ENCODE measurements around the gene ZNF331.

The ZNF331 gene

DNA sequence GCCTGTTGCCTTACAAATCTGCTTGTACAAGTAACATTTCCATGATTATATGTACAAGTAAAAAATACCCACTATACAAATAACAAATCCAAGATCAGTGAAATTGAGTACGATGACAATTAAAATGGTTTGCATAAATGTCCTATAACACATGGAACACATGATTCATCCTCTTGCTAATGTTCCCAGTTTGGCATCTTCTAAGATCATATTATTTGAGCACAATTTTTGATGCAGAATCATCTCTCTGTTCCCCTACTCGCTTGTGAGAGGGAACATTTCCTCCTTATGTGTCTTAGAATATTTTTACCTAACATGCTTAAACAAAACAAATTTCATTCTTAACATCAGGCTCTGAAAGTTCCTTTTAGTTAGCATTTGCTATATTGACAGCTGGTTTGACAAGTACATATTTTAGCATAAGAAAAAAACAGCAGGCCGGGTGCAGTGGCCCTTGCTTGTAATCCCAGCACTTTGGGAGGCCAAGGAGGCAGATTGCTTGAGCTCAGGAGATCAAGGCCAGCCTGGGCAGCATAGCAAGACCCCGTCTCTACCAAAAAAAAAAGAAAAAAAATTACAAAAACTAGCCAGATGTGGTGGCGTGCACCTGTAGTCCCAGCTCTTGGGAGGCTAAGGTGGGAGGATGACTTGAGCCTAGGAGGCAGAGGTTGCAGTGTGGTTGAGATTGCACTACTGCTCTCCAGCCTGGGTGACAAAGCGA, 14.2 kb downstream of the ZNF331 start:
- no peak overlapping the region for H3K4me3 ChIP-seq (replicated peaks; ENCODE audit: low read depth, low read length)
- DNase-seq (ENCODE audit: extremely low read depth, low read depth): no peak
- TF ChIP-seq, protein P1, sequence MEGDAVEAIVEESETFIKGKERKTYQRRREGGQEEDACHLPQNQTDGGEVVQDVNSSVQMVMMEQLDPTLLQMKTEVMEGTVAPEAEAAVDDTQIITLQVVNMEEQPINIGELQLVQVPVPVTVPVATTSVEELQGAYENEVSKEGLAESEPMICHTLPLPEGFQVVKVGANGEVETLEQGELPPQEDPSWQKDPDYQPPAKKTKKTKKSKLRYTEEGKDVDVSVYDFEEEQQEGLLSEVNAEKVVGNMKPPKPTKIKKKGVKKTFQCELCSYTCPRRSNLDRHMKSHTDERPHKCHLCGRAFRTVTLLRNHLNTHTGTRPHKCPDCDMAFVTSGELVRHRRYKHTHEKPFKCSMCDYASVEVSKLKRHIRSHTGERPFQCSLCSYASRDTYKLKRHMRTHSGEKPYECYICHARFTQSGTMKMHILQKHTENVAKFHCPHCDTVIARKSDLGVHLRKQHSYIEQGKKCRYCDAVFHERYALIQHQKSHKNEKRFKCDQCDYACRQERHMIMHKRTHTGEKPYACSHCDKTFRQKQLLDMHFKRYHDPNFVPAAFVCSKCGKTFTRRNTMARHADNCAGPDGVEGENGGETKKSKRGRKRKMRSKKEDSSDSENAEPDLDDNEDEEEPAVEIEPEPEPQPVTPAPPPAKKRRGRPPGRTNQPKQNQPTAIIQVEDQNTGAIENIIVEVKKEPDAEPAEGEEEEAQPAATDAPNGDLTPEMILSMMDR (IDR thresholded peaks at IDR 0.05; ENCODE audit: low read depth, low read length, missing control alignments): no peak

DNA sequence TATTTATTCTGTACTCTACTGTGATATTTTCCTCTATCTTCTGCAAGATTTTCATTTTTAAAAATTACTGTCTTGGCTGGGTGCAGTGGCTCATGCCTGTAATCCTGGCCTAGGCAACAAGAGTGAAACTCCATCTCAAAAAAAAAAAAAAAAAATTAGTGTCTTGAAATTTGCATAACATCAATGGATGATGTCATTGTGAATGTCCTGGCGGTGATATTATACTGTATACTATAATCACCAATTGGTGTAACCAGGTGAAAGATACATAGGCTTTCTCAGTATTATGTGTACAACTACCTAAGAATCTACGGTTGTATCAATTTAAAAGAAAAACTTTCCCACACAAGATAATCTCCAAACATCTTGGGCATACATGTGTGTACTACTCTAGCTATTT, 15.2 kb downstream of the ZNF331 start:
- TF ChIP-seq, protein P1 (IDR thresholded peaks at IDR 0.05; ENCODE audit: low read depth, low read length, missing control alignments): no peak
- no peak for DNase-seq (ENCODE audit: extremely low read depth, low read depth)
- no peak overlapping the region for H3K4me3 ChIP-seq (replicated peaks; ENCODE audit: low read depth, low read length)

GRCh38 chr19:53553865-53554791, 16.2 kb downstream of the ZNF331 start:
- TF ChIP-seq, protein P1 (IDR thresholded peaks at IDR 0.05; ENCODE audit: low read depth, low read length, missing control alignments): no peak
- DNase-seq (ENCODE audit: extremely low read depth, low read depth): peak; percentile 26
- peak overlapping the region; percentile 37 for H3K4me3 ChIP-seq (replicated peaks; ENCODE audit: low read depth, low read length)

DNA sequence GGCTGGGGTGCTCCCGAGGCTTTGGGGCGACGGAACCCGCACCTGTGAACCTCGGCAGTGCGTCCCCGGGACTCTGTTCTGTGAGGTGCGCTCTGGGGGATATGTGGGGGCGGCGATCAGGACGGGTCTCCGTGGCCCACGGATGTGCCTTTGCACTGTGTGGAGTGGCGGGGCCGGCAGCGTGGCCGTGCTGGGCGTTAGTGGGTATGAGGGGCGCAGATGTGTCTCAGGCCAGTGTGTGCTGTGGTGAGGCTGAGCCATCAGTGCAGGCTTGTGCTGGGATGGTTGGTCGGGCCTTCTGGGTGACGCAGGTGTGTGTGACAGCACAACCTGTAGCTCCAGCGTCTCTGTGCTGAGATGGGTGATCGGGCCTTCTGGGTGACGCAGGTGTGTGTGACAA, 16.9 kb downstream of the ZNF331 start:
- no peak for DNase-seq (ENCODE audit: extremely low read depth, low read depth)
- peak overlapping the region; percentile 37 for H3K4me3 ChIP-seq (replicated peaks; ENCODE audit: low read depth, low read length)
- TF ChIP-seq, protein P1 (IDR thresholded peaks at IDR 0.05; ENCODE audit: low read depth, low read length, missing control alignments): no peak

DNA sequence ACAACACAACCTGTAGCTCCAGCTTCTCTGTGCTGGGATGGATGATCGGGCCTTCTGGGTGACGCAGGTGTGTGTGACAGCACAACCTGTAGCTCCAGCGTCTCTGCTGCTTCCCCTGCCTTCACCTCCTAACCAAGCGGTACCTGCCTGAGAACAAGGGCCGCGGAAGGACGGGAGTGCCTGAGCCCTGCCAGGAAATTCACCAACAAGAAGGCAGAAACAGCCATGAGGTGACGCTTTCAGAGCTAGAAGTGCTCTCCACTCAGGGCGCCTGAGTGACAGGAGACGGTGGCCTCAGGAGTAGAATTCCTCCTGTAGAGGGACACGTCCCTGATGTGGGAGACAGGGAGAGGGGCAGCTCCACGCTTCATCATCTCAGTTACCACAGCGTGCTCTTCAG, 17.4 kb downstream of the ZNF331 start:
- H3K4me3 ChIP-seq (replicated peaks; ENCODE audit: low read depth, low read length): no peak overlapping the region
- TF ChIP-seq, protein P1 (IDR thresholded peaks at IDR 0.05; ENCODE audit: low read depth, low read length, missing control alignments): no peak
- DNase-seq (ENCODE audit: extremely low read depth, low read depth): no peak

GRCh38 chr19:53571339-53571738, 33.4 kb downstream of the ZNF331 start:
- no peak for DNase-seq (ENCODE audit: extremely low read depth, low read depth)
- TF ChIP-seq, protein P1 (IDR thresholded peaks at IDR 0.05; ENCODE audit: low read depth, low read length, missing control alignments): no peak
- no peak overlapping the region for H3K4me3 ChIP-seq (replicated peaks; ENCODE audit: low read depth, low read length)

All from HFF-Myc (cell line).